AG08395 (cell line): Measurements from ENCODE around the gene NFIA.

ENCODE experiments used
- DNase-seq: peaks from one replicate; pipeline ENCODE4 v3.0.0; 2012; ENCODE audit warnings: mixed read lengths, low spot score

NFIA gene

GRCh38 chr1:61498342-61498741 lies 416.0 kb downstream of the NFIA start:
- no peak for DNase-seq

- DNase-seq: no peak
Measured at GRCh38 chr1:61501971-61502916, 419.9 kb downstream of the NFIA start.

DNA sequence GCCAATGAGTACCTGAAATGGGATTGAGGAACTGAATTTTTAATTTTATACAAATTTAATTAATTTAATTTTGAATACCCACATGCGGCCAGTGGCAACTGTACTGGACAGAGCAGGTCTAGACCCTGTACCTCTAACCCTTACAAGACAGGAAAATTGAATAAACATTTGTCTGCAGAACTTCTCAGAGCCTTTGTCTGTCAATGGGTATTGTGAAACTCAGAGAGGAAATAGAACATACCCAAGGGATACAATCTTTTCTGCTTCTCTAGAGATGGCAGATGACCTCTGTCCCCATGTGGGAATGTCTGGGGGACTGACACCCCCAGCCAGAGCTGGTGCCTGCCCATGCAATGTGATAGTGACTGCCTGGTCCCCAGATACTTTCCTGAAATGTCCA lies 421.9 kb downstream of the NFIA start:
- no peak for DNase-seq

DNA sequence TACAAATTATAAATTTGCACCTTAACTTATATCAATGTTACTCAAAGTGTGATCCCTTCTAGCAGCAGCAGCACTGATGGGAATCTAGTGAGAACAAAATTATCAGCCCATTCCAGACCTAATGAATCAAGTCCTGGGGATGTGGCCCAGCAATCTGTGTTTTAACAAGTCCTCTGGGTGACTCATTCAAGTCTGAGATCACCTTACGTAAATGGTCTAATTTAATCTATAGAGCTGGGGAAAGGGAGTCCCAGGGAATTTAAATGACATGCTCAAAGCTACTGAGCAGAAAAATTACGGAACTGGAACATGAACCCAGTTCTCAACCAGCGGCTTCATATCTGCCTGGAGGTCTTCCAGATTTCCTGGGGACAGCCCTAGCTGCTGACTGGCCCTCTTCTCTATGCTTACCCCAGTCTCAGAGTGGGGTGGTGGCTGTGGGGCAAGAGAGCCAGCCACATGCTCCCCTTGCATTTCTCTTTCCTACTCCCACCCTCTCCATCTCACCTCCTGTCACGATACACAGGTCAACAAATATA lies 422.6 kb downstream of the NFIA start:
- DNase-seq: no peak

DNA sequence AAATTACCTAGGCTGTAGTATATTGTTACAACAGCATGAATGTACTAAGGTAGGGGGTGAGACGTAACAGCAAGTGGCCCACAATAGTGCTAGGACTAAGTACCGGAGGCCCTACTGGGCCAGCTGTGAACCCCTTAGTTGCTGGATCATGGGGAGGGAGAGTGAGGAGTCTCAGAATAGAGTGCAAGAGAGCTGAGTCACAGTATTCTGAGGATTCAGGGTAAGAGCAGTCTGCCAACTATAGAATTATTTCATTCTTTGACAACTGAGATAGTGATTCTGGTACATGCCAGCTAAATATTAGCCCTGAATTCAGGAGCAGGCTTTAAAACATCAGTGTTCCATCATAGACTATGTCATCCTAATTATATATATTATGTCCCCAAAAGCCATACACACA lies 423.9 kb downstream of the NFIA start:
- no peak for DNase-seq

- no peak for DNase-seq
Measured at GRCh38 chr1:61506944-61507500, 424.7 kb downstream of the NFIA start.
